Activated CD4-positive, alpha-beta T cell treated with anti-CD3 and anti-CD28 coated beads for 4 hours (primary cell): ENCODE data around the gene MIA.
A peak's percentile ranks its signal among the peaks of the same experiment; 100 is the strongest.
"Not testable (repeated sequence)": the region's sequence is repeated elsewhere in the genome, so short reads cannot be mapped to it uniquely, and the experiment has no call there.

ENCODE experiments used
- DNase-seq, 2 donors: peaks; one replicate each; pipeline ENCODE4 v3.0.0-alpha.2; 2020

The MIA gene

DNA sequence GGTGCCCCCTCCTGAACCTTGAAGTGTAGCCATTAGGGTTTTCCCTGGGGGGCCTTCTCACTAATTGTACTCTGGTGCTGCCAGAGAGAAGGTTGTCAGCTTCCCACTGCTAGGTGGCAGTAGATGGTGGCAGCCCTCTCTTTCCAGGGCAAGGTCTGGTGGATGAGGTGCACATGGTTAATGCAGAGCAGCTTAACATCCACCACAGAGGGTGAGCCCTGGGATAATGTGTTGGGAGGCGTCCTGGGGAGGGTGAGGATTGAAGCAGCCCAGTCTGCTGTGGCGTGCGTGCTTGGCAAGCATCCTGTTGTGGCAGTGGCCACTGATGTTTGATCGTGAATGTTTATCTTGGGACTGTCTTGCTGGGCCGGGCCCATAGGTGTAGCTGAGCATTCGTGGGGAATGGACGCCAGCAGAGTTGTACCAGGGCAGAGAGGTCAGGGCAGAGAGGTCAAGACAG lies 29.5 kb downstream of the MIA start:
- no peak for DNase-seq

DNA sequence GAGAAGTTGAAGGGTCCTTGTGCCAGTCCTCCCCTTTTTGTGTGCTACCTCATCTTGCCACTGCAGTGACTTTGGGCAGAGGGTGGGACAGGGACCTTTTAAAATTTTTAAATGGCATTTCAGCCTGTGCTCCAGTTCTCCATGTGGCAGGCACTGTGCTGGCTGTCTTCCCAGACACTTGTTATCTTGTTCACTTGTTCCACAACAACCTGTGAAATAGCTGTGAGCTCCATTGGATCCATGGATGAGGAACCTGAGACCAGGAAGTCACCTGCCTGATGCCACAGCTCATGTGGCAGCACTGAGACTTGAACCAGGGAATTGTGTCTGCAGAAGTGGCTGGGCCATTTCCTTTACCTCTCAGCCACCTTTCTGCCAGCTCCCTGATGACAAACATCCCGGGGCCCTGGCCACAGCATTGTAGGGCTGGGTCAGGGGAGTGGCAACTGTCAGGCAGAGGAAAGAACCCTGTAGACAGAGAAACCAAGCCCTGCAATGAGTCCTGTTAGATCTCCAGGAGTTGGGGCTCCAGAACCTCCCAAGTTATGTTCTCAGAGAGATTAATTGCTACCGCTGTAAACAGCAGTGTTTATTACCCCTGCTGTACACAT lies 30.0 kb downstream of the MIA start:
- DNase-seq: no peak

DNA sequence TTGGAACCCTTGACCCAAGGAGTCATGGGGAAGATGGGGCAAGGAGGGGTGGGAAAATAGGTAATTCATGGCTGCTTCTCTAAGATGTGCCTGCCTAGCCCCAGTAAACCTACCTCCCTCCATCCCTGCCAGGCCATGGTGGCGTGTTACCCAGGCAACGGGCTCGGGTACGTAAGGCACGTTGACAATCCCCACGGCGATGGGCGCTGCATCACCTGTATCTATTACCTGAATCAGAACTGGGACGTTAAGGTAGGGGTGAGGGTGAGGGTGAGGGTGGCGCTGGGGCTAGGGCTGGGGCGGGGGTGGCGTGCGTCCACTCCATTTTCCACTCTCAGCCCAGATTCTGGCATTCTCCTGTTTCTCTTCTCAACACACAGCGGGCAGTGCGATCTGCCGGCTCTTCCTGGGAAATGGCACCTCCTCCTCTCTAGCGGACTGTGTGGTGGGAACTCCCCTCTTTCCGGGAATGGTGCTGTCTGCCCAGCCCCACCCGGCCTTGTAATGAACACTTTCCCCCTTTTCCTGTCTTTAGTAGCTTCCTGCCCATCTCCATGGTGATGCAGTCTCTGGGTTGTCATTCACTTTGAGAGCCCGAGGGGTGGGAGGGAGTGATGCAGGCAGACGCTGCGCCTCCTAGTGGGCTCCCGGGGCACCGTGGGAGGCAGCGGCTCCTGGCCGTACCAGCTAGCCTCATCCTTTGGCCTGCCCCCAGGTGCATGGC lies 31.3 kb downstream of the MIA start:
- DNase-seq: peak; percentile 78 to 80

DNA sequence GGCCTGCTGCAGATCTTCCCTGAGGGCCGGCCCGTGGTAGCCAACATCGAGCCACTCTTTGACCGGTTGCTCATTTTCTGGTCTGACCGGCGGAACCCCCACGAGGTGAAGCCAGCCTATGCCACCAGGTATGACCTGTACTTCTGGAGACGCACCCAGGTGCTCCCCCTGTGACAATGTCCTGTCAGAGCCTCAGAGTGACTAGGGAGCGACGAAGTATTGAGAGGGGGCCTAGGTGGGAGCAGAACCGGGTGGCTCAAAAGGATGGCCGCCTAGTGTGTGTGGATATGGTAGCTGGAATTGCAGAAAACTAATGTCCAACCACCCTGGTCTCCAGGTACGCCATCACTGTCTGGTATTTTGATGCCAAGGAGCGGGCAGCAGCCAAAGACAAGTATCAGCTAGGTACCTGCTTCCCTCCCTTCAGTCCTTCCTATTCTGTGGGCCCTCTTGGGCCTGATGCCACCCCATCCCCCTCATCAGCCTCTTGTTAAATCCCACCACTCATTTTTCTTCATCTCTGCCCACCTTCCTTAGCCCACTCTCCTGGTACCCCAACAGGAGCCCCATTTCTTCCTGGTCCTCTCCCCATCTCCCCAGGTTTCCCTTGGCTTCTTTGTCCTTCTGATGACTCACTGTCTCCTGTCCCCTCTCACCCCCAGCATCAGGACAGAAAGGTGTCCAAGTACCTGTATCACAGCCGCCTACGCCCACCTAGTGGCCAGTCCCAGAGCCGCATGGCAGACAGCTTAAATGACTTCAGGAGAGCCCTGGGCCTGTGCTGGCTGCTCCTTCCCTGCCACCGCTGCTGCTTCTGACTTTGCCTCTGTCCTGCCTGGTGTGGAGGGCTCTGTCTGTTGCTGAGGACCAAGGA lies 32.1 kb downstream of the MIA start:
- no peak for DNase-seq

DNA sequence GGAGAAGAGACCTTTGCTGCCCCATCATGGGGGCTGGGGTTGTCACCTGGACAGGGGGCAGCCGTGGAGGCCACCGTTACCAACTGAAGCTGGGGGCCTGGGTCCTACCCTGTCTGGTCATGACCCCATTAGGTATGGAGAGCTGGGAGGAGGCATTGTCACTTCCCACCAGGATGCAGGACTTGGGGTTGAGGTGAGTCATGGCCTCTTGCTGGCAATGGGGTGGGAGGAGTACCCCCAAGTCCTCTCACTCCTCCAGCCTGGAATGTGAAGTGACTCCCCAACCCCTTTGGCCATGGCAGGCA lies 32.7 kb downstream of the MIA start:
- no peak for DNase-seq

DNA sequence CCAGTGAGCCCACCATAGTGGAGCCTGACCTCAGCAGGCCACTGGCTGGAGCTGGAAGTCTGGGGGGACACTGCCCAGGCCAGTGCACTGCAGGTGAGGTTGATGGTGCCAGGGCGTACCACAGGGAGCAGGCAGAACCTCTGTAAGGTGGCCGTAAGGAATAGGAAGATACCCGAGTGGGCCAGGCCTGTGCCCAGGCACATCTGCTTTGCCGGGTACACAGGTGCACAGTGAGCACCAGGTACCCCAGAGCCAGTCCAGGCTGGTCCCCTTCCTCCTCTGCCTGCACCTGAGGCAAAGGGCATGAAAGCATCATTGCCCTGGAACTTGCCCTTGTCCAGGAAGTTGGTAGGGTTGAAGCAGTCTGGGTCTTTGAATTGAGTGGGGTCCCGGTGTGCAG lies 33.2 kb downstream of the MIA start:
- DNase-seq: no peak

GRCh38 chr19:40809358-40810086 lies 34.2 kb downstream of the MIA start:
- no peak for DNase-seq

DNA sequence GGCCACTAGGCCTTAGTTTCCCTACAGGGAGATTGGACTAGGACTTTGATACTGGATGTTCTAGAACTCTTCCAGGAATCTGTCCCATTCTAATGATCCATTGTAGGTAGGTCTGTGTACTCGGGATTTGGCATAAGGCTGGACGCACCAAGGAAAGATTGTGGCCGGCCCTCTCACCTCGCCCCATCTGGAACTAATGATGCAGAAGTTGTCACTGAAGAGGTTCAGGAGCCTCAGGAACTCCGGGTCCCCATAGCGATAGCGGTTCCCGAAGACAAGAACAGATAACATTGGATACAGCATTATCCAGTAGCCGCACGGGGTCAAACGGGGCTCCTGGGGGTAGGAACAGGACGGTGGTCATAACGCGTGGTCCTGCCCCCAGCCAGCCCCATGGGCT lies 34.8 kb downstream of the MIA start:
- DNase-seq: no peak

DNA sequence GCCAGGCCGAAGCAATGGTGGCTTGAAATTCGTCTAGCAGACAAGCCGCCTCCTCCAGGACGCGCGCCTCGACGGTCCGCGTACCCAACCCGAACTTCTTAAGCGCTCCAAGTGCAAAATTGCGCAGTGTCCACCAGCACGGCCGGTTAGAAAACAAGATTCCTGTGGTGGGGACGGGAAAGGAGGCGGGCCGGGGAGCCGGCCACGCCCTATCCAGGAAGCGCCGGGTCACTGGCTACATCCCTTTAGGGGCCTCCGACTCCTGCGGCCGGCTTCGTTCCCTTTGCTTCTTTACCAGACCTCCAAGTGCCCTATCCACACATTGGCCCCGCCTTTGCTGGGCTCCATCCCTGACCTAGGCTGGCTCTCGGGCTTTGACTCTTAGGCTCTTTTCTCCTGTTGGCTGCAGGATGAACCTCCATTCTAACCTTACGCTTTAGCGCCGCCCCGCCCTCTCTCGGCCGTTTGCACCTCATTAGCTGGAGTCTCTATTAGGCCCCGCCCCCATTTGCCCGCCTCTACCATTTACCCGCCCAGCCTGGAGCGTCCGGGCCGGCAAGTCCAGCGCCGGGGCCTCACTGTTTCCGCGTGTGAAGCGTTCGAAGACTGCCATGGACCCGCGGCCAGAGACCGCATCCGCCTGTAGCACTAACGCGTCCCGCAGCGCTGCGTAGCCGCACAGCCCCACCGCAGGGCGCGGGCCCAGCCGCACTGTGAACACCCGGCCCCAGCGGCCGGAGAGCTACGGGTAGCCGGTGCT lies 35.5 kb downstream of the MIA start:
- peak in 1 of 2 donors; percentile 52 for DNase-seq

DNA sequence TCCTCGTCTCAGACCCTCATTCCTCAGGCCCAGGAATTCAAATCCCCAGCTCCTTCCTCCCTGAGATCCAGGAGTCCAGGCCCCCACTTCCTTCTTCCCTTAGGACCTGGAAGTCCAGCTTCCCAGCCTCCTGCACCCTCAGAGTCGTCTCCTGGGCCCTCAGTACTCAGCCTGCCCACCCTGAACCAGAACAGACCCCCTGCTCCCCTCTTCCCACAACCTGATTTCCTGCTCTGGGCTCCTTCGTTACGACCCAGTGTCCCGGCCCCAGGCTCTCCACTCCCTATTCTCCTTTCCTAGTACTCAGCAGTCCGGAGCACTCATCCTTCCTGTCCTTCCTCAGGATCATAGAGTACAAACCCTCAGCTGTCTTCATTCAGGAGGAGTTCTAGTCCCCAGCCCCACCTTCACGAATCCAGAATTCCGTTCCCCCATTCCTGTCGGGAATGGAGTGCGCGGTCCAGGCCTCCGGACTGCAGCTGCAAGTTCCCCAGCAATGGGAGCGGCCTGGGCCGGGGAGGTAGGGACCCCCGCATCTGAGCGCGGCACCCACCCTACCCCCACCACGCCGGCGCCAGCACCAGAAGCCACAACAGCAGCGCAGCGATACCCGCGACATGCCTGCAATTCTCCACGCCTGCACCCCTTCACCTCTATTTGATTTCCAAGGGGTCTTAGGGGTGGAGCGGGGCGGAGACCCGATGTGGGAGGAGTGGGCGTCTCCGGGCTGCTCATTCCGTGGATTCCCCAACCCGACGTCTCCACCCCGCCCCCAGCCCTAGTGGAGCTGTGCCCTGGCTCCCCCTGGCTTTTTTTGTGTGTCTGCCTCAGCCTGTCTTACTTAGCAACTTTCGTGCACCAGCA lies 36.4 kb downstream of the MIA start:
- peak; percentile 41 to 47 for DNase-seq

DNA sequence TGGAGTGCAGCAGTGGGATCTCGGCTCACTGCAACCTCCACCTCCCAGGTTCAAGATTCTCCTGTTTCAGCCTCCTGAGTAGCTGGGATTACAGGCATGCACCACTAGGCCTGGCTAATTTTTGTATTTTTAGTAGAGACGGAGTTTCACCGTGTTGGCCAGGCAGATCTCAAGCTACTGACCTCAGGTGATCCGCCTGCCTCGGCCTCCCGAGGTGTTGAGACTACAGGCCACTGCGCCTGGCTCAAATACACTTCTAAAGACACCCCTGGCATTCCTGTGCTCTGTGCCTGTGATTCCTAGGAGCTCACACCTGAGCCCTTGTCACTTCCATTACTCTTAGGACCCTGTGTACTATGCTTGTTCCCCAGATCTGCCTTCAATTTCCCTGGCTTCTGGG lies 37.2 kb downstream of the MIA start:
- DNase-seq: not testable (repeated sequence)

DNA sequence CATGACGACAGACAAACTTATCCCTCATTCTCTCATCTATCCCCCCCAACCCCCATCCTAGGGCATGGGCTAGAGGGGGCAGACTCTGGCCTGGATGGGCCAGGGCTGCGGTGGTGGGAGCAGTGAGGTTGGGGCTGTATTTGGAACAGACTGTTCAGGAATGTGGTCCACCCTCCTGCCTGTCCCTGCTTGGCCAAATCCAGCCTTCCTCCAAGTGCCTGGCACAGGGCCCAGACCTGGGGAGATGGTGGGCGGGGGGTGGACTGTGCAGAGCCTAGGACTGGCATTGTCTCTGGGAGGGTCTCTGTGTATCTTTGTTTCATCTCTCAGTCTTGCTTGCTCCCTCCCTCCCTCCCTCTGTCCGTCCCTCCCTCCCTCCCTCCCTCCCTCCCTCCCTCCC lies 37.9 kb downstream of the MIA start:
- no peak for DNase-seq

GRCh38 chr19:40815223-40815622 lies 39.9 kb downstream of the MIA start:
- DNase-seq: no peak

GRCh38 chr19:40818480-40819399 lies 43.4 kb downstream of the MIA start:
- DNase-seq: peak; percentile 76 to 79

DNA sequence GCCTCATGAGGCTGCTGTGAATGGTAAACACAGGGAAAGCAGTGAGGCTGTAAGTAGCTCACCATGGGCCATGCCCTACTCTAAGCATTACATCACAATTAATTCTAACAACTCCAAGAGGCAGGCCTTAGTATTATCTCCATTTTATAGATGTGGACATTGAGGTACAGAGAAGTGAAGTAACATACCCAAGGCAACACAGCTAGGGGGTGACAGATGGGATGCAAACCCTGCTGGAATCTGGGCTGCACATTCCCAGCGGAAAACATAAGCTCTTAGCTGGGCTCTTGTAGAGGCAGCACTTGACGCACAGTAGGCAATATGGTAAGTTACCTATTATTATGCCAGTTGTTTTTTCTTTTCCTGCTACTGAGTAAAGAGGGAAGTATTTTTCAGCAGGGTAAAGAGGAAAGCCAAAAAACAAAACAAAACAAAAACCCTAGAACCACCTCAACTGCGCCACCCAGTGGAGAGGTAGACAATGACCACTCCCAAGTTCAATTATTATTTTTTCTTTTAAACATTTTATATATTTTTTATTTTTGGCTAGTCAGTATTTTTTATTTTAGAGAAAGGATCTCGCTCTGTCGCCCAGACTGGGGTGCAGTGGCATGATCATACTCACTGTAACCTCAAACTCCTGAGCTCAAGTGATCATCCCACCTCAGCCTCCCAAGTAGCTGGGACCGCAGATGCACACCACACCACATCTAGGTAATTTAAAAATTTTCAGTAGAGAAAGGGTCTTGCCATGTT lies 44.3 kb downstream of the MIA start:
- peak; percentile 57 to 71 for DNase-seq

DNA sequence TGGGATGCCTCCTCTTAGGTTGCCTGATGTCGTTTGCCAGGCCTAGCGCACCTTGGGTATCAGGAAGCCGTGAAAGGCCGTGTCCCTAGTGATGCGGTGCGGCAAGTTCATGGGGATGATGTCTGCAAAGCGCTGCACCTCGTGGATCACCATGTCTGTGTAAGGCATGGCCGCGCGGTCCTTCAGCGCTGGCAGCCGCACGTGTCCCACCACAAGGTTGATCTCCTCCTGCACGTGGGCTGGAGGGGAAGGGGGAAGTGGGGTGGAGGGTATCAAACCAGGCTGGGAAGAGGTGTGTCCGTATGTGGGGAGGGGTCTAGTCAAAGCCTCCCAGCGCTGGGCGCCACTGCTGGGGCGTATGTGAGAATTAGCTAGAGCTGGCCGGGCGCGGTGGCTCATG lies 46.8 kb downstream of the MIA start:
- no peak for DNase-seq

DNA sequence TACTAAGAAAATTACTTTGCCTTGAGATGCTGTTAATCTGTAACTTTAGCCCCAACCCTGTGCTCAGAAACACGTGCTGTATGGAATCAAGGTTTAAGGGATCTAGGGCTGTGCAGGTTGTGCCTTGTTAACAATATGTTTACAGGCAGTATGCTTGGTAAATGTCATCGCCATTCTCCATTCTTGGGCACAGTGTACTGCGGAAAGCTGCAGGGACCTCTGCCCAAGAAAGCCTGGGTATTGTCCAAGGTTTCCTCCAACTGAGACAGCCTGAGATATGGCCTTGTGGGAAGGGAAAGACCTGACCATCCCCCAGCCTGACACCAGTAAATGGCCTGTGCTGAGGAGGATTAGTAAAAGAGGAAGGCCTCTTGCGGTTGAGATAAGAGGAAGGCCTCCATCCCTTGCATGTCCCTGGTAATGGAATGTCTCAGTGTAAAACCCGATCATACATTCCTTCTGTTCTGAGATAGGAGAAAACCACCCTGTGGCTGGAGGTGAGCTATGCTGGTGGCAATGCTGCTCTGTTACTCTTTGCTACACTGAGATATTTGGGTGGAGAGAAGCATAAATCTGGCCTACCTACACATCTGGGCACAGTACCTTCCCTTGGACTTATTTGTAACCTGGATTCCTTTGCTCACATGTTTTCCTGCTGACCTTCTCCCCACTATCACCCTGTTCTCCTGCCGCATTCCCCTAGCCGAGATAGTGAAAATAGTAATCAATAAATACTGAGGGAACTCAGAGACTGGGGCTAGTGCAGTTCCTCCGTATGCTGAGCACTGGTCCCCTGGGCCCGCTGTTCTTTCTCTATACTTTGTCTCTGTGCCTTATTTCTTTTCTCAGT lies 47.6 kb downstream of the MIA start:
- not testable (repeated sequence) for DNase-seq

- DNase-seq: not testable (repeated sequence)
Measured at GRCh38 chr19:40824916-40825315, 49.6 kb downstream of the MIA start.
